Measurements from ENCODE around the gene SLC7A6. TPM values are rescaled to one million over a fixed set of nuclear protein-coding genes. Genes with fewer than 3 reads are reported as not detected.
A peak's percentile ranks its signal among the peaks of the same experiment; 100 is the strongest.

SLC7A6 gene
- total and polyA plus RNA-seq, 2 of the 13 experiments (the other 11 are each of a cell fraction or from before 2014, with no cell fraction given), result 35.8 to 70.8 TPM

GRCh38 chr16:68236137-68236825 is 28.0 kb upstream of the SLC7A6 start (continued):
- TF ChIP-seq ZHX1 (CRISPR knock-in tag; IDR thresholded peaks at IDR 0.05; ENCODE audit: low read depth) (no peak; the same call in 1 of the 2 replicates), ATF7 (IDR thresholded peaks at IDR 0.05) (no peak), ATF7 (CRISPR knock-in tag; IDR thresholded peaks at IDR 0.05) (no peak), SMAD9 (CRISPR knock-in tag; IDR thresholded peaks at IDR 0.05) (no peak), MTA3 (CRISPR knock-in tag; IDR thresholded peaks at IDR 0.05) (no peak), SALL1 (CRISPR knock-in tag; IDR thresholded peaks at IDR 0.05) (0 out of 2 replicates have a peak, but pooled peaks have one; percentile 42), FOXK1 (CRISPR knock-in tag; IDR thresholded peaks at IDR 0.05; ENCODE audit: borderline replicate concordance, low read depth) (no peak), ZSCAN25 (CRISPR knock-in tag; IDR thresholded peaks at IDR 0.05) (no peak), ZNF589 (CRISPR knock-in tag; conservative IDR thresholded peaks at IDR 0.05) (peak; percentile 72; the same call in 1 of the 2 replicates), ZFP37 (CRISPR knock-in tag; IDR thresholded peaks at IDR 0.05; ENCODE audit: borderline replicate concordance) (0 out of 2 replicates have a peak, but pooled peaks have one; percentile 35), JUNB (CRISPR knock-in tag; IDR thresholded peaks at IDR 0.05; ENCODE audit: borderline replicate concordance) (no peak)
- TF ChIP-seq, protein P1, sequence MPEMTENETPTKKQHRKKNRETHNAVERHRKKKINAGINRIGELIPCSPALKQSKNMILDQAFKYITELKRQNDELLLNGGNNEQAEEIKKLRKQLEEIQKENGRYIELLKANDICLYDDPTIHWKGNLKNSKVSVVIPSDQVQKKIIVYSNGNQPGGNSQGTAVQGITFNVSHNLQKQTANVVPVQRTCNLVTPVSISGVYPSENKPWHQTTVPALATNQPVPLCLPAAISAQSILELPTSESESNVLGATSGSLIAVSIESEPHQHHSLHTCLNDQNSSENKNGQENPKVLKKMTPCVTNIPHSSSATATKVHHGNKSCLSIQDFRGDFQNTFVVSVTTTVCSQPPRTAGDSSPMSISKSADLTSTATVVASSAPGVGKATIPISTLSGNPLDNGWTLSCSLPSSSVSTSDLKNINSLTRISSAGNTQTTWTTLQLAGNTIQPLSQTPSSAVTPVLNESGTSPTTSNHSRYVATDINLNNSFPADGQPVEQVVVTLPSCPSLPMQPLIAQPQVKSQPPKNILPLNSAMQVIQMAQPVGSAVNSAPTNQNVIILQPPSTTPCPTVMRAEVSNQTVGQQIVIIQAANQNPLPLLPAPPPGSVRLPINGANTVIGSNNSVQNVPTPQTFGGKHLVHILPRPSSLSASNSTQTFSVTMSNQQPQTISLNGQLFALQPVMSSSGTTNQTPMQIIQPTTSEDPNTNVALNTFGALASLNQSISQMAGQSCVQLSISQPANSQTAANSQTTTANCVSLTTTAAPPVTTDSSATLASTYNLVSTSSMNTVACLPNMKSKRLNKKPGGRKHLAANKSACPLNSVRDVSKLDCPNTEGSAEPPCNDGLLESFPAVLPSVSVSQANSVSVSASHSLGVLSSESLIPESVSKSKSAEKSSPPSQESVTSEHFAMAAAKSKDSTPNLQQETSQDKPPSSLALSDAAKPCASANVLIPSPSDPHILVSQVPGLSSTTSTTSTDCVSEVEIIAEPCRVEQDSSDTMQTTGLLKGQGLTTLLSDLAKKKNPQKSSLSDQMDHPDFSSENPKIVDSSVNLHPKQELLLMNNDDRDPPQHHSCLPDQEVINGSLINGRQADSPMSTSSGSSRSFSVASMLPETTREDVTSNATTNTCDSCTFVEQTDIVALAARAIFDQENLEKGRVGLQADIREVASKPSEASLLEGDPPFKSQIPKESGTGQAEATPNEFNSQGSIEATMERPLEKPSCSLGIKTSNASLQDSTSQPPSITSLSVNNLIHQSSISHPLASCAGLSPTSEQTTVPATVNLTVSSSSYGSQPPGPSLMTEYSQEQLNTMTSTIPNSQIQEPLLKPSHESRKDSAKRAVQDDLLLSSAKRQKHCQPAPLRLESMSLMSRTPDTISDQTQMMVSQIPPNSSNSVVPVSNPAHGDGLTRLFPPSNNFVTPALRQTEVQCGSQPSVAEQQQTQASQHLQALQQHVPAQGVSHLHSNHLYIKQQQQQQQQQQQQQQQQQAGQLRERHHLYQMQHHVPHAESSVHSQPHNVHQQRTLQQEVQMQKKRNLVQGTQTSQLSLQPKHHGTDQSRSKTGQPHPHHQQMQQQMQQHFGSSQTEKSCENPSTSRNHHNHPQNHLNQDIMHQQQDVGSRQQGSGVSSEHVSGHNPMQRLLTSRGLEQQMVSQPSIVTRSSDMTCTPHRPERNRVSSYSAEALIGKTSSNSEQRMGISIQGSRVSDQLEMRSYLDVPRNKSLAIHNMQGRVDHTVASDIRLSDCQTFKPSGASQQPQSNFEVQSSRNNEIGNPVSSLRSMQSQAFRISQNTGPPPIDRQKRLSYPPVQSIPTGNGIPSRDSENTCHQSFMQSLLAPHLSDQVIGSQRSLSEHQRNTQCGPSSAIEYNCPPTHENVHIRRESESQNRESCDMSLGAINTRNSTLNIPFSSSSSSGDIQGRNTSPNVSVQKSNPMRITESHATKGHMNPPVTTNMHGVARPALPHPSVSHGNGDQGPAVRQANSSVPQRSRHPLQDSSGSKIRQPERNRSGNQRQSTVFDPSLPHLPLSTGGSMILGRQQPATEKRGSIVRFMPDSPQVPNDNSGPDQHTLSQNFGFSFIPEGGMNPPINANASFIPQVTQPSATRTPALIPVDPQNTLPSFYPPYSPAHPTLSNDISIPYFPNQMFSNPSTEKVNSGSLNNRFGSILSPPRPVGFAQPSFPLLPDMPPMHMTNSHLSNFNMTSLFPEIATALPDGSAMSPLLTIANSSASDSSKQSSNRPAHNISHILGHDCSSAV (CRISPR knock-in tag; IDR thresholded peaks at IDR 0.05; ENCODE audit: borderline replicate concordance), result no peak
- TF ChIP-seq, protein P2, sequence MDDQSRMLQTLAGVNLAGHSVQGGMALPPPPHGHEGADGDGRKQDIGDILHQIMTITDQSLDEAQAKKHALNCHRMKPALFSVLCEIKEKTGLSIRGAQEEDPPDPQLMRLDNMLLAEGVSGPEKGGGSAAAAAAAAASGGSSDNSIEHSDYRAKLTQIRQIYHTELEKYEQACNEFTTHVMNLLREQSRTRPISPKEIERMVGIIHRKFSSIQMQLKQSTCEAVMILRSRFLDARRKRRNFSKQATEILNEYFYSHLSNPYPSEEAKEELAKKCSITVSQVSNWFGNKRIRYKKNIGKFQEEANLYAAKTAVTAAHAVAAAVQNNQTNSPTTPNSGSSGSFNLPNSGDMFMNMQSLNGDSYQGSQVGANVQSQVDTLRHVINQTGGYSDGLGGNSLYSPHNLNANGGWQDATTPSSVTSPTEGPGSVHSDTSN (CRISPR knock-in tag; IDR thresholded peaks at IDR 0.05; ENCODE audit: borderline replicate concordance), result 0 out of 2 replicates have a peak, but pooled peaks have one; percentile 59
- TF ChIP-seq, protein P3, sequence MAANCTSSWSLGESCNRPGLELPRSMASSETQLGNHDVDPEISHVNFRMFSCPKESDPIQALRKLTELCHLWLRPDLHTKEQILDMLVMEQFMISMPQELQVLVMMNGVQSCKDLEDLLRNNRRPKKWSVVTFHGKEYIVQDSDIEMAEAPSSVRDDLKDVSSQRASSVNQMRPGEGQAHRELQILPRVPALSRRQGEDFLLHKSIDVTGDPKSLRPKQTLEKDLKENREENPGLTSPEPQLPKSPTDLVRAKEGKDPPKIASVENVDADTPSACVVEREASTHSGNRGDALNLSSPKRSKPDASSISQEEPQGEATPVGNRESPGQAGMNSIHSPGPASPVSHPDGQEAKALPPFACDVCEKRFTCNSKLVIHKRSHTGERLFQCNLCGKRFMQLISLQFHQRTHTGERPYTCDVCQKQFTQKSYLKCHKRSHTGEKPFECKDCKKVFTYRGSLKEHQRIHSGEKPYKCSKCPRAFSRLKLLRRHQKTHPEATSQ (CRISPR knock-in tag; IDR thresholded peaks at IDR 0.05; ENCODE audit: borderline replicate concordance), result peak; percentile 44
